Suprapubic skin (tissue), 3 donors: ENCODE measurements around the gene ANKRD34A.

Experiments
- CTCF ChIP-seq, 2 donors: fragments of 200-600 bp in 1 of 2; fragments of 450-650 bp in 1 of 2; sonication (generic) in 1 of 2; IDR thresholded peaks; one replicate each; pipeline ENCODE4 v1.5.1; 2016 to 2019; ENCODE audit warnings: antibody characterized with exemption in 2 of 2, mild to moderate bottlenecking in 1 of 2, moderate library complexity in 1 of 2
- POLR2AphosphoS5 ChIP-seq, 3 donors: sonication (generic); formaldehyde crosslinking; IDR thresholded peaks; one replicate each; pipeline ENCODE4 v1.6.1; 2017; ENCODE audit warnings: antibody characterized with exemption in 3 of 3

- TF ChIP-seq CTCF (IDR thresholded peaks at IDR 0.05) (no peak), POLR2AphosphoS5 (IDR thresholded peaks at IDR 0.05) (no peak)
These were observed 45.9 kb upstream of the ANKRD34A start for GRCh38 chr1:146010126-146010738.
